Esophagus muscularis mucosa (tissue), 4 donors: ENCODE measurements around the gene MAMLD1. TPM values are rescaled to one million over a fixed set of nuclear protein-coding genes. Genes with fewer than 3 reads are reported as not detected.

Experiments
- DNase-seq: peaks from one replicate; pipeline ENCODE4 v3.0.0-alpha.2; 2017; ENCODE audit errors: extremely low spot score
- H3K27ac ChIP-seq, 4 donors: fragments of 200-600 bp; sonication (generic); replicated peaks in 1 of 4; 1 replicate in 3 of 4; 2 replicates in 1 of 4; pipeline ENCODE4 v1.5.1; 2016 to 2019; ENCODE audit warnings: mild to moderate bottlenecking in 1 of 4
- H3K27me3 ChIP-seq, 4 donors: fragments of 200-600 bp; sonication (generic); one replicate each; pipeline versions ENCODE4 v1.5.1 to v1.6.0; 2016 to 2019
- H3K36me3 ChIP-seq, 4 donors: fragments of 200-600 bp; sonication (generic); one replicate each; pipeline ENCODE4 v1.5.1; 2016 to 2019
- H3K4me1 ChIP-seq, 4 donors: fragments of 200-600 bp; sonication (generic); one replicate each; pipeline ENCODE4 v1.5.1; 2016 to 2019
- H3K4me3 ChIP-seq, 4 donors: fragments of 200-600 bp; sonication (generic); 1 replicate in 2 of 4; 2 replicates in 2 of 4; pipeline ENCODE4 v1.5.1; 2016 to 2019; ENCODE audit warnings: mild to moderate bottlenecking in 4 of 4, moderate library complexity in 1 of 4
- H3K9me3 ChIP-seq, 4 donors: fragments of 200-600 bp; sonication (generic); 1 replicate in 3 of 4; 2 replicates in 1 of 4; pipeline ENCODE4 v1.5.1; 2016 to 2019
- CTCF ChIP-seq, 3 experiments: fragments of 200-600 bp in 2 of 3; fragments of 450-650 bp in 1 of 3; sonication (generic) in 2 of 3; IDR thresholded peaks; one replicate each; pipeline ENCODE4 v1.5.1; 2017 to 2019; ENCODE audit warnings: antibody characterized with exemption in 3 of 3, mild to moderate bottlenecking in 2 of 3, moderate library complexity in 1 of 3
- EP300 ChIP-seq: sonication (generic); formaldehyde crosslinking; IDR thresholded peaks from one replicate; pipeline ENCODE4 v1.6.1; 2017; ENCODE audit warnings: antibody characterized with exemption
- POLR2A ChIP-seq: fragments of 450-650 bp; IDR thresholded peaks from one replicate; pipeline ENCODE4 v1.6.1; 2017; ENCODE audit warnings: antibody characterized with exemption, moderate library complexity, mild to moderate bottlenecking, low read depth
- POLR2AphosphoS5 ChIP-seq, 2 donors: sonication (generic); formaldehyde crosslinking; IDR thresholded peaks; one replicate each; pipeline ENCODE4 v1.6.1; 2017; ENCODE audit warnings: antibody characterized with exemption in 2 of 2
- WGBS: methylation state at CpG from one replicate; pipeline ENCODE4 v1.1.5; 2018; 5-methylcytosine and 5-hydroxymethylcytosine counted together
- intact Hi-C: fragments of 100-400 bp; cut with DNase I; formaldehyde crosslinking; loops from one replicate; pipeline ENCODE4 v1.15.1; 2023
- total RNA-seq, 4 donors: library from RNA; depleted of rRNA; stranded (reverse); fragments of >200 nt; gene quantifications; one replicate each; pipeline versions ENCODE4 v1.1.0 to v1.2.1, GENCODE V29; 2016

MAMLD1 gene
- total RNA-seq, 4 donors from 2014 or later: 1.6 to 5.3 (median 3.3) TPM

GRCh38 chrX:150465326-150465725 is 102.2 kb downstream of the MAMLD1 start:
- intact Hi-C loops: no loop called here
- DNase-seq: no peak
- Histone ChIP-seq H3K36me3 (peaks cover 0 to 5% (median 0%) of the 10 kb centered on the region in 4 donors), H3K27ac (peak overlapping the region in 1 of 4 donors; percentile 51), H3K4me3 (no peak overlapping the region), H3K27me3 (no peaks in the 10 kb centered on the region), H3K4me1 (peaks cover 0 to 9% (median 0%) of the 10 kb centered on the region in 4 donors), H3K9me3 (no peaks in the 10 kb centered on the region)
- no peak for TF ChIP-seq CTCF (IDR thresholded peaks at IDR 0.05)
- TF ChIP-seq POLR2AphosphoS5 (IDR thresholded peaks at IDR 0.05): no peak
- no peak for TF ChIP-seq POLR2A
- no peak for TF ChIP-seq EP300
- WGBS: 64% methylated on average over 5 of the region's 5 CpGs

- H3K27me3 ChIP-seq: no peaks in the 10 kb centered on the region
- H3K4me3 ChIP-seq: no peak overlapping the region
- no peaks in the 10 kb centered on the region for H3K9me3 ChIP-seq
- DNase-seq: no peak
- WGBS: 74% methylated on average over 13 of the region's 15 CpGs
- H3K4me1 ChIP-seq: peaks cover 0 to 9% (median 0%) of the 10 kb centered on the region in 4 donors
- TF ChIP-seq EP300: no peak
- no peak for TF ChIP-seq CTCF (IDR thresholded peaks at IDR 0.05)
- TF ChIP-seq POLR2A: no peak
- no peak for TF ChIP-seq POLR2AphosphoS5 (IDR thresholded peaks at IDR 0.05)
- intact Hi-C loops: no loop called here
- peak overlapping the region in 1 of 4 donors; percentile 51 for H3K27ac ChIP-seq
- H3K36me3 ChIP-seq: peaks cover 0 to 10% (median 0%) of the 10 kb centered on the region in 4 donors
These were observed 103.0 kb downstream of the MAMLD1 start for GRCh38 chrX:150465881-150466775.

GRCh38 chrX:150472306-150472705 is 109.2 kb downstream of the MAMLD1 start:
- Histone ChIP-seq H3K27me3 (no peaks in the 10 kb centered on the region), H3K9me3 (no peaks in the 10 kb centered on the region), H3K27ac (no peak overlapping the region), H3K4me1 (peaks cover 0 to 3% (median 0%) of the 10 kb centered on the region in 4 donors), H3K36me3 (peaks cover 0 to 13% (median 0%) of the 10 kb centered on the region in 4 donors), H3K4me3 (no peak overlapping the region)
- no peak for DNase-seq
- 84% methylated on average over 4 of the region's 4 CpGs for WGBS
- intact Hi-C loops: no loop called here
- TF ChIP-seq POLR2A (no peak), EP300 (no peak), POLR2AphosphoS5 (IDR thresholded peaks at IDR 0.05) (no peak), CTCF (IDR thresholded peaks at IDR 0.05) (no peak)

GRCh38 chrX:150473371-150473770 is 110.3 kb downstream of the MAMLD1 start:
- 86% methylated on average over 7 of the region's 8 CpGs for WGBS
- no peak overlapping the region for H3K27ac ChIP-seq
- TF ChIP-seq POLR2AphosphoS5 (IDR thresholded peaks at IDR 0.05) (no peak), POLR2A (no peak), EP300 (no peak), CTCF (IDR thresholded peaks at IDR 0.05) (no peak)
- peaks cover 0 to 3% (median 0%) of the 10 kb centered on the region in 4 donors for H3K4me1 ChIP-seq
- intact Hi-C loops: no loop called here
- no peak for DNase-seq
- H3K36me3 ChIP-seq: peaks cover 0 to 13% (median 0%) of the 10 kb centered on the region in 4 donors
- H3K27me3 ChIP-seq: no peaks in the 10 kb centered on the region
- H3K9me3 ChIP-seq: no peaks in the 10 kb centered on the region
- no peak overlapping the region for H3K4me3 ChIP-seq
